Activated T-cell treated with anti-CD3 and anti-CD28 coated beads for 48 hours (primary cell): Measurements from ENCODE around the gene FSIP1.

Experiments
- DNase-seq: peaks from one replicate; pipeline ENCODE4 v3.0.0-alpha.2; 2020; ENCODE audit warnings: low read depth

Gene FSIP1

DNA sequence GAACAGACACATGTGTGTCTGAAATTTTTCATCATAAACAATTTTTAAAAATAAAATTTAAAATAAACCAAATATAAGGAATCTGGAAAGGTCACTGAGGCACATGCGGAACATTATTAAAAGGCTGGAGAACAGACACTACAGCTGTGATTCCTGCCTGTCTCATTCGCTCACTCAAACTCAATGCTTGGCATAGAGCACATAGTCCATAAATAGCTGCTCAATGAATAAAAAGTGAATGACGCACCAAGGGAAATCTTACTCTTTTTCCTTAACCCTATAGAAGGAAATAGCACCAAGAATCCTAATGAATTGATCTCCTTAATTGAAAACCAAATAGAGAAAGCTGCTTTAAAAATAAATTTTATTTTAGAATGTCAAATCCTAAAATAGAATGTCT, 98.4 kb downstream of the FSIP1 start:
- DNase-seq, result no peak

DNA sequence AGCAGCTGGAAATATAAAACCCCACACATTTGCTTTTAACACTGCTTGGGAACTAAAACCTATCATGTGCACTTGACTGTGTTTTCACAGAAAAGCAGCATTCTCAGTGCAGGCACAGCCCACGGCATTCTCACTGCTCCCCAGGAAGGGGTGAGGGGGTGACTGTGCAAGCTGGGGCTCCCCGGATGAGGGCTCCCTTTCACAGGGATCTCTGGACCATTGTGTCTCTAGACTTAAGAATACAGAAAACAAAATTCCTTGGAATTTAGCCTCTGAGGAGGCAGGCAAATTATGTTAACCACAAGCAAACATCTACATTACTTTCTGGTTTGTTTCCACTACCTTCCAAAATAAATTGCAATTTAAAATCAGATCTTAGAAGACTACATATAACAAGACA, 100.3 kb downstream of the FSIP1 start:
- no peak for DNase-seq

DNA sequence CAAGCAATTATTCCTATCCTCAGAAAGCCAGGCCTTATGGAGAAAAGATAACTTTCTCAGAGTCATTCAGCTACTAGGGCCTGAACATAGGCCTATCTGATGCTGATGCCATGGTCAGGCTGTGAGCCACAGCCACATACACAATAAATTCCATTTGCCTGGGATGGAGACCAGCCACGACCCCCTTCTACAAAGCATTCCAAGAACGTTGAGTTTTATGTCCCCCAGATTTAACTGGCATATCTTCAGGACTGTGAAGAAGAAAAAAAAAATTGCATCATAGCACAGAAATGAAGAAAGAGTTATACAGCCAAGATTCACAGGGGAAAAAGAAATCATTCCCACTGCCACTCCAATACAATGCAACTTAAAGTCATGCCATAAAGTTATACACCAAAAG, 101.8 kb downstream of the FSIP1 start:
- DNase-seq, result no peak

DNA sequence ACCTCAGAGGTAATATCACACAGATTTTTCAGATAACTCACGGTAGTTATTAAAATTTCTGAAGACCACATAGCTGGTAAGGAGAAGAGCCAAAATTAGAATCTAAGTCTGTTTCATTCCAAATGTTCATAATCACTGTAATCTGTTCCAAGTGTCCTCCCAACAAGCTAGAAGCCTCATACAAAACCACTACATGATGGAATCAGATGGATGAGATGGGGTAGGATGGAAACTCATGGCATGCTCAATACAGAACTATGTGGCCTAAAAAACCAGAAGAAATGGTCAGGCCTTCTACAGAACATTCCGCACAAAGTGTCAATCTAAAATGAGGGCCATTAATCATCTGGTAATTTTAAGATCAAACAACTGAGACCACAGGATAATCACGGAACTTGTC, 110.0 kb downstream of the FSIP1 start:
- no peak for DNase-seq

DNA sequence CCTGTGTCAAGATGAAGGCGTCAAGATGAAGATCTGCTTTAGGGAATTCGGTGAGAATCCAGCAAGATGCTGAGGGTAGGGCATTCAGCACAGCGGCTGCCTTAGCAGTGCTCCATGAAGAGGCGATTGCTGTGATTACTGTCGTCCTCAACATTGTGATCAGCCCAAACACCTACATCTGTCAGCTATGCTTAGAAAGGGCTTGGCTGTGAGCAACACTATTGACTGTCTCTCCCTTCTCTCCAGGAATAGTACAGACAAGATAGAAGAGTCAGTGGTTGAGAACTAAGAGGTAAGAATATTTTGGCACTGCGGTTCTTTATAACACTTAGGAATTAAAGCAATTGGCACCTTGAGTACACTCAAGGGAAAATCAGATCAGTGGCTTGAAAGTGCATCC, 110.5 kb downstream of the FSIP1 start:
- no peak for DNase-seq

DNA sequence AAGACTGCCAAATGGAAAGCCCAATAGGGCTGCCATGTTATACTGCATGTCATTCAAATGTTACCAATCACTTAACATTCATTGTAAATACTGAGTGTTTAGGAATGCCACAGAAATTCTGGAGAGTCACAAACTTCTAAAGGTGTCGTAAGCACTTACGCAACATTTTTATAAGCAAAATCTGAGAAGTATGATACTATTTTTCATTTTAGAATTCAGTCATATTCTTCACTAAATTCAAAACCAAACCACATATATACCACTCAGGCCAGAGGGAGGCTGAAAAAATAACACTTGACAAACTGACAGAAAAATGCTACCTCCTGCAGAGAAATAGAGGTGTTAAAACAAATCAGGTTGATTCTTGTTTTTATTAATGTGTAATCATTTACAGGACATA, 112.0 kb downstream of the FSIP1 start:
- DNase-seq, result no peak

DNA sequence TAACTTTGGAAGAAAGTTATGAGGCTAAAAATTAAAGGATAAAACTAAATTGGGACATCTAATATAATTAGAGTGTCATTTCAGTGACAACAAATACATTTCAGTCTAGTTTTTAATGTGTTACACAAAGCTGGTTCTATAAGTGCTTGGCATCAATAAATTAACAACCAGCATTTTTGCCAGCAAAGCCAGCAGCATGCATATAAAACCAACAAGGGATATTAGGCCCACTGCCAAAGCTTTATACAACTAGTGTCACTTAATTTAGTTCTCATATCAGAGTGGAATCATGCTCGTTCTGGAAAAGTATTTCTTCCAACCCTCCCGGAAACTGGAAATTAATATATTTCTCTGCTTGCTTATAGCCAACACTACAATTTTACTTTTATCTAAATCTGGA, 113.0 kb downstream of the FSIP1 start:
- DNase-seq, result no peak

DNA sequence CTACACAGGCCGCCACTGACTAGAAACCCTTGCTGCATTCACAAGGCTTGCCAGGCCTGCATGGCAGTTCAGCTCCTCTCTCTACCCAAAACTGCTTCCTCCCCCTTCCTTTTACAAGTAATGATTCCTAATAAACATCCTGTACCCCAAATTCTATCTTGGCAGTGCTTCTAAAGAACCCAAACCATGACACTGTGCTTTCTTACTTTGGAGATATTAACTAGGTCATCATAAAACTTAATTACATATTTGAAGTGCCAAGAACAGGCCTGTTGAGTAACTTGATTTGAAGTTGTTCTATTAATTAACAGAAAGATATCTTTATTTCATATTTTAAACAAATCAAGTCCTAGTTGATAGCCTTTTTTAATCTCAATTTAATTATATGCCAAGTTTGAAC, 113.4 kb downstream of the FSIP1 start:
- no peak for DNase-seq

DNA sequence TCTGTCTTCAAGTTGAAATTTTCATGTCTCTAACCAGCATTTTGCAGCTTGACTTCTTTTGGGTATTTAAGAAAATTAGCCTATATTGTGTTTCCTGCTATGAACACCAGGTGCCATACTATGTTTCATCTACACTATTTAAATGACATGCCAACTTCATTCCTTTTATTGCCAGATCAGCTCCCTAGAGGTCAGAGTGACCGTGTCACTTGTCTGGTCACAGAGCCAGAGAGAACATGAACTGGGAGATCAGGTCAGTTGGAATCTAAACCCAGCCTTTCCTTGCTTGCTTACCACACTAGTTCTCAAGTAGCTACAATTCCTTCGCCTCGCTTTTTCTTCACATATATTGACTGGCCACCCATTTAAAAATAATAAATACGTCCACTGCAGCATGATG, 114.2 kb downstream of the FSIP1 start:
- no peak for DNase-seq

DNA sequence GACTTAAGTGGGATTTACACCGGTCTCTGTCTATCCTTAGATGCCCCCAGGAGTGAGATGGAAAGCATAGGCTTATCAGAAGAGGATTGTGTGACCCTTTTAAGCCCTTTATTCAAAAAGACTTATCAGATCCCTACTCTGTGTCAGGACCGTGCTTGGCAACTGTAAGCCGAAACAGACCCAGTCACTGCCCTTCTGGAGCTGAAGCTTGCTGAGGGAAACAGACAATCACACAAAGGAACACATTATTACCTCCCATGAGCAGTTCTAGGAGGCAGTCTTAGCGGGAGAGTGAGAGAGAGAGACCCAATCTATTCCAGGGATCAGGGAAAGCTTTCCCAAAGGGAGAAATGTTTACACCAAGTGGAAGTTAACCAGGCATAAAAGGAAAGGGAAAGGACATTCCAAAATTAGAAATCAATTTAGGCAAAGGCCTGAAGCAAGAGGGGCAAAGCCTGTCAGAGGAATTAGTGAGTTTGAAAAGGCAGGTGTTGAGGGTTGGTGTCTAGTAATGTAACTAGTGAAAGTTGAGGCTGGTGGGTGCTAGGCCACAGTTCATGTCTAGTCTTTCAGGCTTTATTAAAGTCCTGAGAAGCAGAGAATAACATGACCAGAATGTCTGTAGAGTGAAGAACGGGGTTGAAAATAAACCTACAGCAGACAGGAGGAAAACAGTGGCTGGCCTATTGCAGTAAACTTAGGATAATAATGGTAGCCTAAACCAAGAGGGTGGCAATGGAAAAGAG, 115.1 kb downstream of the FSIP1 start:
- DNase-seq, result no peak

DNA sequence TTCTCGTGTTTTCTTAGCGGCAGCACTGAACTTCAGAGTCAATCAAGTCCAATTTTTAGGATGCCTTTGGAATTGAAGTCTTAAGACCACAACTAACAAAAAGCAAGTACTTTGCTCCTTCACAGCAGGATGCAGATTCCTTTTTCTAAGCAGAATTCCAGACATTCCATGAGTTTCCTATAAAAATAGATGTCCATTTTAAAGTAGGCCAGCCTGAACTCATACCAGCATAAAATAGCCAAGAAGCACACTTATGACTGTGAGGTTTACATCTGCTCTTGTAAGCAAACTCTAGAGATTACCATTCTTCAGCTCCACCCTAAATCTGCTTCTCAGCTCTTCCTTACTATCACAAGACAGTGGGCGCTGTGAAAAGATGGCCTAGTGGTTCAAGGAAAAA, 116.0 kb downstream of the FSIP1 start:
- no peak for DNase-seq

DNA sequence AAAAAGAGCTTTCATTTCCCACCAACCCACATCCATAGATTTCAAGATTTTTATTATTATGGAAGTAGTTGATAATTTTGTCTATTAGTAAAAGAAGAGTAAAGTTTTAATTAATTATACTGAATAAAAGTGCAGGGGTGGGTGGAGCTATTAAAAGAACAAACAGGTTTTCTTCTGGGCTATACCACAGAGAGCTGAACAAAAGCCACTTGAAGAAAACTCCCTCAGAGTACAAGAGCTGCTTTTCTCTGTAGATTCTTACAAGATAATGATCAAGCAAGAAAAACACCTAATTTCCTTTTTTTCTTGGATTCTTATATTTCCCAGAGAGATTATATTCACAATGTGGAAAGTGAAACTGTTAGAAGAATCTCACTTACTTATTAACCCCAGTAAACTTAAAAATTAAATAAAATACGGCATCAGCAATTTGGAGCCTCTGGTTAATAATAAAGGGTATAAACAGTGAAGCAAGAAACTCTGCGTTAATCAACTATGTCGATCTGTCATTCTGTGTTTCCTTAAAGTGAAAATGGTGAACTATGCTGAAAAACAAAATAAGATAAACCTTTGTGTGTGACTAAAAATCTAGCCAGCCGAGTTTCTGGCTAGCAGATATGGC, 116.9 kb downstream of the FSIP1 start:
- no peak for DNase-seq

DNA sequence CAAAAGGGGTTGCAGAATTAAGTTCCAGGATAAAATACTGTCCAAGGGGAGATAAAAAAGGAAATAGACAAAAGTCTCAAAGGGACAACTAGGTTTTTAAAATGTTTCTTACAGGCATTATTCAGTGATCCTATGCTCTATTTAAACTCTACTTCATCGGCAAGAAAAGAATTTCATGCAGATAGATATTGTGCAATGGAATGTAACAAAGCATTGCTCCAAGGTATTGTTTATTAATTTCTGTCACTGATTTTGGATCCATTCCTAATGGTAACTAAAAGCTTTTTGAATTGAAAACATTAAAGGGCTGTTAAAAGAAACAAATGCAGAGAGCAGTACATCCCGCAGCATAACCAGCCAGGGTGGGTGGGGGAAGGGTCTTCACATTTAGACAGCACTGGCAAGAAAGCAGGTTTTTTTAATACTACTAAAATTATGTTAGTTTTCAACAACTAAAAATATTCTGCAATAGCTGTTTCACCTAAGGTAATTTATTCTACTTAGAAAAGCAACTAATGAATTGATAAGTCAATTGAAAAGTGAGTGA, 118.9 kb downstream of the FSIP1 start:
- no peak for DNase-seq

DNA sequence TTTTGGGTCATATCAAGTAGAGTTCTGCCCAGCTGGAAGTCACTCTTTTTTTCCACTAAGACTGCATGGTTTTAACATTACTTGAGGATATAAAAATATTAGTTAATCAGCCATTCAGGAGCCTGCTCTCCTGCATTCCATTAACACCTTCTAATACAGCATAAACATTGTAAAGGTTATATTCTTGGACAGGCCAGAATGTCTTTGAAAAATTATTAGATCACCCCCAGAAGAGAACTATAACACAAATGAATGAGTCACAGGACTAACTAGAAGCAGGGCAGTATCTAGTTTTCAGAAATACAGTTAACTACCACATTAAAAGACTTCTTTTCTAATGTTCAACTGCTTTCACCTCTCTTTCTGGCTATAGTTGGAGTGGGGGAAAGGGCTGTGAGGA, 120.9 kb downstream of the FSIP1 start:
- DNase-seq, result no peak

DNA sequence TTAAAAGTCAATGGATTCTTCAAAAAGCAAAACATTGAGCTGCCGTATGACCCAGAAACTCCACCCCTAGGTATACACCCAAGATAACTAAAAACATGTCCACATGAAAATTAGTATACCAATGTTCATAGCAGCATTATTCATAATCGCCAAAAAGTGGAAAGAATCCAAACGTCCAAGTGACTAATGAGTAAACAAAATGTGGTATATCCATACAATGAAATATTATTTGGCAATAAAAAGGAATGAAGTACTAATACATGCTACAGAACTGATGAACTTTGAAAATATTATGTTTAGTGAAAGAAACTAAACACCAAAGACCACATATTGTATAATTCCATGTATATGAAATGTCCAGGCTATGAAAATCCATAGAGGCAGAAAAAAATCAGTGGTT, 123.9 kb downstream of the FSIP1 start:
- DNase-seq, result no peak

DNA sequence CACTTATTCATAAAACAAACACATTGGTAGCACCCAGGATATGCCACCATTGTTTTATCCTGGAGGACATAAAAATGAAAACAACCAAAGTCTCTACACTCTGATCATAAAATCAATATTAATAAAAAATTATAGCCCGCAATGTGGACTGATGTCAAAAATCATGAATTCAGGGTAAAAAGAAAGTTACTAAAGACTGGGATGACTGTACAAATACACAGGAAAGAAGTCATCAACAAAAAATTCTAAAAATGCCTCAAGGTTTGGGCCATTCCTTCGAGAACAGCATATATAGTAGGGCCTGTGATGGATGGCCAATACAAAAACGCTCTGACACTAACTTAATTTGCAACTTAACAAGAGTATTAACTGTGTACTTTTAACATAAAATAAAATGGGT, 125.0 kb downstream of the FSIP1 start:
- no peak for DNase-seq

DNA sequence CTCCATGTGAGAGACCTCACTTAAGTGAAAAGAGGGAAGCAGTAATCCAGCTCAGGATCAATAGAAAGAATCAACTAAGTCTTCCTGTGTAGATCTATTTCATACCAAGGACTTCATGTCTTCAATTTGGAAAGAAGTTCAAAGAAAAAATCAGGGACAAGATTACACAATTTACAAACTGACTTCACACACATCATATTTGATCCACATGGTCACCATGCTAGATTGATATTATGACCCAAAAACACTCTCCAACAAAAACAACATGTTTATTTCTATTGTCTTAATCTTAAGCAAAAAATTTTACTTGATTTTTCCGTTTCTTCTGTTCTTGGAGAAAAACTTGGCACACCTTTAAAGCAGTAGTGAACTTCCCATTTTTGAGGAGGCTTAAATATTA, 125.5 kb downstream of the FSIP1 start:
- no peak for DNase-seq

DNA sequence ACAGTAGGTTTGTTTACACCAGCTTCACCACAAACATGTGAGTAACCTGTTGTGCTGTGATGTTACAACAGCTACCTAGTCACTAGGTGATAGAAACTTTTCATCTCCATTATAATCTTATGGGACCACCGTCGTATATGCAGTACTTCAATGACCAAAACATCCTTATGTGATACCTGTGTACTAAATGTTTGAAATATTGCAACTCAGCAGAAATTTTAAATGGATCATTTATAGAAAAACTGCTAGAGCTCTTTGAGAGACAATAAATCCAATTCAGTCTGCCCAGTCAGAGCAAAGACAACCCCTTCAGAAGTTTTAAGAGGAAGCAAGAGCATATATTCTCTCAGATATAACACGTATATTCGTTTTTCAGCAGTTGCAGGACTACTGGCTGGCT, 128.3 kb downstream of the FSIP1 start:
- no peak for DNase-seq

DNA sequence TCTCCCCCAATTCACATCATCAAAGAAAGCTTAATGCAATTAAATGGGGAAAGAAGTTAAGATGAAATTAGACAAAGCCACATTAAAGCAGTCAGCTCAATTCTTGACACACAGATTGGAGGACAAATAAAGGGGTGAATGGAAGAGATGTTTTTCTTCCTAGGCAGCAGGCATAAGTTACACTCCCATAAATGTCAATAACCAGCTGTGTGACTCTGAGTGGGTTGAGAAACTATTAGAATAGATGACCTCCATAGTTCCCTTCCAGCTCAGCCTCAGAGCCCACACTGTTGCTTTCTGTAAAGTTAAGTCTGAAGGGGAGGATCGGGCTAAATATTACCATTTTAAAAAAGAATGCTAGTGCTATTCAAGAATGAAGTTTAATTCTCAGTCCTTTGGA, 130.8 kb downstream of the FSIP1 start:
- no peak for DNase-seq

DNA sequence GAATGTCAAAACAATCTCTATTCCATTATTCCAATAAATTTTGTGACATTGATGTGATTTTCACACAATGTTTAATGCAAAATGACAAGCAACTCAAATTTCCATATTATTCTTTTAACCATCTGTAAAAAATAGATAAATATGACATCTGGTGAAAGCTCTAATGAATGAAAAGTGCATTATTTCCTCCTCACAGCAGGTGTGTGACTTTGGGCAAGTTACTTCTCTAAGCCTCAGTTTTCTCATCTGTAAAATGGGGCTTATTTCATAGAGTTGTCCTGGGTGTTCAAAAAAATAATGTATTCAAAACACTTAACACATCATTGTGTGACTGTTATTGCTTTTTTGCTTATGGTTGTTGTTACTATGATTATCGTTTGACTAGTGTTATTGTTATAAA, 131.3 kb downstream of the FSIP1 start:
- no peak for DNase-seq

DNA sequence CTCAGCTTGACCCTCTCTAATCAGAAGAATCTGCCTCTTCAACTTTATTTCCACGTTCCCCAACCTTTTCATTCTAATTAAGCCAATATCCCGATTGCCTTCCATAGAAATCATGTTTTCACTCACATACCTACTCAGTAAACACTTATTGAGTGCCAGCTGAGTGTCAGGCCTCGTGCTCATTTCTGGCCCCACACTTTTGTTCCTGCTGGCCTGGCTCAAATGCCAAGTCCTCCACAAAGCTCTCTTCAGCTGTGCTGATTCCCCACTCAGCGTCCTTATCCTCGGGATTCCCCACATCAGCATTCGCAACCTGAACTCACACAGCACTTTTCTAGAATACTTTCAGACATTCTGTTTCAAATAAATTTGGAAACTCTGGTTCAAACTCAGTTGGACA, 132.9 kb downstream of the FSIP1 start:
- DNase-seq, result no peak

DNA sequence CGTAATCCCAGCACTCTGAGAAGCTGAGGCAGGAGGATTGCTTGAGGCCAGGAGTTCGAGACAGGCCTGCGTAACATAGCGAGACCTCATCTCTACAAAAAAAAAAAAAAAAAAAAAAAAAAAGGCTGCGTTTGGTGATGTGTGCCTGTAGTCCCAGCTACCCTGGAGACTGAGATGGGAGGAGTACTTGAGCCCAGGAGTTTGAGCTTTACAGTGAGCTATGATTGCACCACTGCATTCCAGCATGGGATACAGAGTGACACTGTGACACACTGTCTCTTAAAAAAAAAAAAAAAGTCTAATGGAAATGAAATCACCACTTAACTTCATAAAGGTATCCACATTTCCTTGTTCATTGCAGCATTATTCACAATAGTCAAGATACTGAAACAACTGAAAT, 136.2 kb downstream of the FSIP1 start:
- no peak for DNase-seq

DNA sequence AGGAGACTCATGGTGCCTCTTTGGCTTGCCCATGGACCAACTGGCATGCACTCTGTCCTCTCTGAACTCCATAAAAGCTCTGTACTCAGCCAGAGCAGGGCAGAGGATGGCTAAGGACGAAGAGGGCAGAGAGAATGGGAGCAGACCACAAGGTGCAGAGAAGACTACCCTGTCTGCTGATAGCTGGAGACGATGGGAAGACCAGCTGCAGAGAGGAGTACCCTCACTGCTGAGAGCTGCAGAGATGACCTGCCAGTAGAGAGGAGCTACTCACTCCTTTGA, 136.7 kb downstream of the FSIP1 start:
- no peak for DNase-seq
